SK-N-MC (cell line): Measurements from ENCODE around the gene NTSR1.

ENCODE experiments used
- EZH2 ChIP-seq: fragments of 200-600 bp; sonication (generic); IDR thresholded peaks from one replicate; pipeline ENCODE4 v1.6.1; 2017; ENCODE audit warnings: antibody characterized with exemption
- FOXP2 ChIP-seq: optimal IDR thresholded peaks from 2 replicates; pipeline ENCODE3; 2011; ENCODE audit warnings: mild to moderate bottlenecking, moderate library complexity; ENCODE audit not compliant: insufficient read depth; ENCODE audit errors: extremely low read length, control extremely low read depth
- POLR2AphosphoS5 ChIP-seq: IDR thresholded peaks from 2 replicates; pipeline ENCODE4 v1.6.1; 2012; ENCODE audit warnings: mild to moderate bottlenecking, low read depth, low read length, borderline replicate concordance

- TF ChIP-seq POLR2AphosphoS5 (no peak), EZH2 (no peak), FOXP2 (no peak)
These were observed 25.3 kb downstream of the NTSR1 start for GRCh38 chr20:62733891-62734290.
